A549 (cell line): Measurements from ENCODE around the gene FOXK1. TPM values are rescaled to one million over a fixed set of nuclear protein-coding genes. Genes with fewer than 3 reads are reported as not detected.

Source experiments
- ATAC-seq, 2 experiments: fragments of 200-7000 bp in 1 of 2; fragments of >200 bp in 1 of 2; cut with Nextera tagmentation in 1 of 2; cut with Tn5 transposase in 1 of 2; 3 replicates each; pipeline versions ENCODE4 v1.8.0 to v1.9.1; 2018 to 2020; ENCODE audit warnings: mild to moderate bottlenecking in 1 of 2, moderate library complexity in 1 of 2
- CTCF ChIA-PET: fragments of 300-600 bp; sonication (Branson Sonifier 250); formaldehyde crosslinking; extraction: SDS; loops from one replicate; lab custom pipeline; 2021; ENCODE audit warnings: antibody characterized with exemption, inconsistent platforms; lab: Yijun Ruan, JAX
- POLR2A ChIA-PET: fragments of 350-600 bp; formaldehyde crosslinking; extraction: SDS; loops from one replicate; lab custom pipeline; 2021; ENCODE audit warnings: antibody characterized with exemption, inconsistent platforms; lab: Yijun Ruan, JAX
- DNase-seq, 2 experiments: peaks; one replicate each; pipeline versions ENCODE4 v3.0.0 to v3.0.0-alpha.2; 2011 to 2016; ENCODE audit warnings: low read depth in 1 of 2, low spot score in 1 of 2
- FAIRE-seq: peaks from 2 replicates; lab custom pipeline; 2011; peaks lifted over from hg19 to GRCh38; lab: Jason Lieb, UNC
- H3K27ac ChIP-seq, 2 experiments: fragments of >200 bp; sonication (Bioruptor Twin); formaldehyde crosslinking; 3 replicates each; pipeline ENCODE4 v1.5.1; 2016 to 2017
- H3K4me1 ChIP-seq: fragments of >200 bp; sonication (Bioruptor Twin); formaldehyde crosslinking; 3 replicates; pipeline ENCODE4 v1.6.1; 2016
- H3K4me2 ChIP-seq: fragments of >200 bp; sonication (Bioruptor Twin); formaldehyde crosslinking; 3 replicates; pipeline ENCODE4 v1.6.1; 2016
- H3K4me3 ChIP-seq: fragments of >200 bp; sonication (Bioruptor Twin); formaldehyde crosslinking; 3 replicates; pipeline ENCODE4 v1.5.1; 2016
- H3K9me3 ChIP-seq: fragments of >200 bp; sonication (Bioruptor Twin); formaldehyde crosslinking; 3 replicates; pipeline ENCODE4 v1.6.1; 2016
- BCL3 ChIP-seq: fragments of >200 bp; sonication (Bioruptor Twin); formaldehyde crosslinking; IDR thresholded peaks from 3 replicates; pipeline ENCODE4 v1.6.1; 2016
- CEBPB ChIP-seq, 2 experiments: fragments of >200 bp in 1 of 2; sonication (Bioruptor Twin) in 1 of 2; formaldehyde crosslinking in 1 of 2; IDR thresholded peaks; 2 replicates each; pipeline ENCODE4 v1.6.1; 2012 to 2016
- CHD4 ChIP-seq: fragments of 200-600 bp; sonication (generic); IDR thresholded peaks from 2 replicates; pipeline ENCODE4 v1.6.1; 2016; ENCODE audit warnings: antibody characterized with exemption, mild to moderate bottlenecking, borderline replicate concordance
- CTCF ChIP-seq: fragments of >200 bp; sonication (Bioruptor Twin); formaldehyde crosslinking; IDR thresholded peaks from 3 replicates; pipeline ENCODE4 v1.5.1; 2016
- E2F6 ChIP-seq: IDR thresholded peaks from 2 replicates; pipeline ENCODE4 v1.6.1; 2012; ENCODE audit warnings: low read depth, borderline replicate concordance
- ELK1 ChIP-seq: fragments of 150-350 bp; IDR thresholded peaks from 2 replicates; pipeline ENCODE4 v1.6.1; 2014; ENCODE audit warnings: low read depth, mild to moderate bottlenecking, low read length
- EP300 ChIP-seq, 2 experiments: fragments of >200 bp; sonication (Bioruptor Twin); formaldehyde crosslinking; IDR thresholded peaks; 2 replicates in 1 of 2; 3 replicates in 1 of 2; pipeline ENCODE4 v1.6.1; 2016 to 2017
- GATA3 ChIP-seq: IDR thresholded peaks from 2 replicates; pipeline ENCODE4 v1.6.1; 2012; ENCODE audit warnings: borderline replicate concordance
- HDAC2 ChIP-seq: fragments of 200-600 bp; sonication (generic); IDR thresholded peaks from 2 replicates; pipeline ENCODE4 v1.6.1; 2016
- HOXB5 ChIP-seq: fragments of 250-450 bp; sonication (Bioruptor Pico); IDR thresholded peaks from 2 replicates; pipeline ENCODE4 v1.5.0; 2020; ENCODE audit warnings: mild to moderate bottlenecking, moderate library complexity
- JUNB ChIP-seq: fragments of >200 bp; sonication (Bioruptor Twin); formaldehyde crosslinking; IDR thresholded peaks from 2 replicates; pipeline ENCODE4 v1.6.1; 2016
- MAFK ChIP-seq: fragments of 450-650 bp; IDR thresholded peaks from 2 replicates; pipeline ENCODE4 v1.6.1; 2014; ENCODE audit not compliant: partially characterized antibody
- MAX ChIP-seq: IDR thresholded peaks from 2 replicates; pipeline ENCODE4 v1.6.1; 2012
- MYC ChIP-seq: IDR thresholded peaks from 2 replicates; pipeline ENCODE4 v1.6.1; 2012; ENCODE audit warnings: mild to moderate bottlenecking, inconsistent platforms, low read length, improper control_type of control experiment, borderline replicate concordance
- PBX3 ChIP-seq: IDR thresholded peaks from 2 replicates; pipeline ENCODE4 v1.6.1; 2012
- PHF8 ChIP-seq: fragments of 200-600 bp; sonication (generic); IDR thresholded peaks from 2 replicates; pipeline ENCODE4 v1.6.1; 2016; ENCODE audit warnings: low read depth, mild to moderate bottlenecking, antibody characterized with exemption, moderate library complexity, borderline replicate concordance
- REST ChIP-seq: fragments of 200-600 bp; sonication (generic); IDR thresholded peaks from 2 replicates; pipeline ENCODE4 v1.6.1; 2016; ENCODE audit warnings: antibody characterized with exemption, mild to moderate bottlenecking, moderate library complexity
- SMC3 ChIP-seq: fragments of >200 bp; sonication (Bioruptor Twin); formaldehyde crosslinking; IDR thresholded peaks from 3 replicates; pipeline ENCODE4 v1.6.1; 2018; ENCODE audit warnings: inconsistent platforms
- USF2 ChIP-seq: fragments of 450-650 bp; IDR thresholded peaks from 2 replicates; pipeline ENCODE4 v1.6.1; 2014; ENCODE audit warnings: antibody characterized with exemption
- WGBS: methylation state at CpG from one replicate; pipeline ENCODE4 v1.1.6; 2017; ENCODE audit errors: missing lambda C conversion rate; 5-methylcytosine and 5-hydroxymethylcytosine counted together
- polyA plus RNA-seq, 4 experiments: library from polyadenylated mRNA; depleted of rRNA in 3 of 4; stranded (reverse); fragments of >200 nt; fragmentation: RNase III in 1 of 4; extraction: RNeasy Plus Mini Kit Qiagen cat#74134 plus additional on column Dnase treatment in 1 of 4; gene quantifications; 2 replicates in 3 of 4; 3 replicates in 1 of 4; pipeline ENCODE4 v1.2.3, GENCODE V29; 2011 to 2017

FOXK1 gene
- polyA plus RNA-seq, 2 of the 4 experiments (the other 2 are of a cell fraction), result 6.8 to 10.9 TPM

GRCh38 chr7:4779118-4779517 is 97.0 kb downstream of the FOXK1 start:
- no peak overlapping the region for H3K4me2 ChIP-seq
- TF ChIP-seq ELK1 (no peak), PBX3 (no peak), JUNB (no peak), HDAC2 (no peak), CTCF (no peak), MAFK (no peak), E2F6 (no peak), CEBPB (IDR thresholded peaks at IDR 0.05) (no peak), MYC (no peak), GATA3 (no peak), USF2 (no peak), HOXB5 (CRISPR knock-in tag) (no peak), EP300 (IDR thresholded peaks at IDR 0.05) (no peak), MAX (no peak), PHF8 (no peak), SMC3 (no peak), REST (no peak), CHD4 (no peak), BCL3 (no peak)
- TF ChIP-seq, all 56 proteins: peak for 0
- FAIRE-seq, result no peak
- H3K27ac ChIP-seq, result no peak overlapping the region
- no peak overlapping the region for H3K4me3 ChIP-seq
- DNase-seq, result no peak
- ATAC-seq, result no peak
- H3K4me1 ChIP-seq, result peaks cover 10% of the 10 kb centered on the region; the same call in 1 of the 3 replicates
- WGBS, result 60% methylated on average over 5 of the region's 5 CpGs
- no peaks in the 10 kb centered on the region for H3K9me3 ChIP-seq
- CTCF ChIA-PET, result interaction anchor here (0.7 kb wide), 1 partner anchor 18 kb away, joined by 3 read pairs; no protein-coding TSS in a partner anchor
- POLR2A ChIA-PET, result no interaction called here
